Measurements from ENCODE around the gene AMN1. TPM values are rescaled to one million over a fixed set of nuclear protein-coding genes. Genes with fewer than 3 reads are reported as not detected.

AMN1 gene
- total and polyA plus RNA-seq, 2 of the 13 experiments (the other 11 are each of a cell fraction or from before 2014, with no cell fraction given) = 7.5 to 26.5 TPM

- ATAC-seq = no peak
- H4K20me1 ChIP-seq (ENCODE audit: insufficient read depth, low read length) = no peaks in the 10 kb centered on the region
- no peaks in the 10 kb centered on the region for H3K79me2 ChIP-seq (ENCODE audit: insufficient read depth, low read length)
- FAIRE-seq = no peak
- no peak overlapping the region for H3K27ac ChIP-seq (ENCODE audit: extremely low read length, insufficient read depth, low read length)
- POLR2A ChIA-PET = no interaction called here
- 46% methylated on average over 6 of the region's 6 CpGs for WGBS (ENCODE audit: low lambda C conversion rate)
- no TSS peak for BruUV-seq (replicated peaks)
- peak overlapping the region; percentile 69 for H2AFZ ChIP-seq (ENCODE audit: low read length)
- H3K36me3 ChIP-seq (replicated peaks in 1 of 2; ENCODE audit: control insufficient read depth in 1 of 2, insufficient read depth in 2 of 2, low read length in 2 of 2) = no peaks in the 10 kb centered on the region
- H3K27me3 ChIP-seq (ENCODE audit: control insufficient read depth in 1 of 2, insufficient read depth in 2 of 2, low read length in 2 of 2) = no peaks in the 10 kb centered on the region; a peak in 2 of 5 replicates
- no peak overlapping the region for H3K9ac ChIP-seq (ENCODE audit: insufficient read depth, low read depth, low read length)
- intact Hi-C loops (cut with micrococcal nuclease; ENCODE audit: unreplicated experiment) = loop anchor here (5.0 kb wide), 1 partner anchor 411 kb away; no protein-coding TSS in a partner anchor
- peak overlapping the region; percentile 46 for H3K4me2 ChIP-seq (ENCODE audit: low read depth, low read length)
- peaks cover 41% of the 10 kb centered on the region for H3K4me1 ChIP-seq (ENCODE audit: insufficient read depth, low read length)
- no peaks in the 10 kb centered on the region for H3K9me3 ChIP-seq (ENCODE audit: low read length)
- CTCF ChIA-PET (ENCODE audit: low intra/inter-chr PET ratio, low total read pairs) = no interaction called here
- peak overlapping the region in 1 of 3 experiments; percentile 16; a peak in 2 of 6 replicates for H3K4me3 ChIP-seq (replicated peaks in 1 of 3; ENCODE audit: insufficient read depth in 1 of 3, low read depth in 2 of 3, low read length in 3 of 3)
- DNase-seq (ENCODE audit: low spot score) = no peak
- in situ Hi-C loops (cut with HindIII; ENCODE audit: extremely low pct_ligation_motif_present, low pct_unique_long_range_greater_than_20kb) = loop anchor here (10.0 to 25.0 kb wide), 2 partner anchors 654 to 1011 kb away; no protein-coding TSS in a partner anchor
- TF ChIP-seq, protein P1, sequence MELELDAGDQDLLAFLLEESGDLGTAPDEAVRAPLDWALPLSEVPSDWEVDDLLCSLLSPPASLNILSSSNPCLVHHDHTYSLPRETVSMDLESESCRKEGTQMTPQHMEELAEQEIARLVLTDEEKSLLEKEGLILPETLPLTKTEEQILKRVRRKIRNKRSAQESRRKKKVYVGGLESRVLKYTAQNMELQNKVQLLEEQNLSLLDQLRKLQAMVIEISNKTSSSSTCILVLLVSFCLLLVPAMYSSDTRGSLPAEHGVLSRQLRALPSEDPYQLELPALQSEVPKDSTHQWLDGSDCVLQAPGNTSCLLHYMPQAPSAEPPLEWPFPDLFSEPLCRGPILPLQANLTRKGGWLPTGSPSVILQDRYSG (CRISPR knock-in tag; IDR thresholded peaks at IDR 0.05) = no peak
- TF ChIP-seq CREB1 (IDR thresholded peaks at IDR 0.05) = no peak
- TF ChIP-seq CREB1 (CRISPR knock-in tag; IDR thresholded peaks at IDR 0.05) = no peak
- no peak for TF ChIP-seq ARNT (IDR thresholded peaks at IDR 0.05)
- no peak for TF ChIP-seq RBM39 (IDR thresholded peaks at IDR 0.05; ENCODE audit: low read depth, low read length, poor library complexity, severe bottlenecking)
- TF ChIP-seq NRL (CRISPR knock-in tag; IDR thresholded peaks at IDR 0.05; ENCODE audit: borderline replicate concordance) = no peak
- no peak for TF ChIP-seq ZNF891 (CRISPR knock-in tag; IDR thresholded peaks at IDR 0.05)
- TF ChIP-seq SP5 (CRISPR knock-in tag; IDR thresholded peaks at IDR 0.05; ENCODE audit: borderline replicate concordance, low read depth) = no peak
- no peak for TF ChIP-seq HNF1A (IDR thresholded peaks at IDR 0.05; ENCODE audit: low read depth)
- no peak for TF ChIP-seq HNF1A (CRISPR knock-in tag; IDR thresholded peaks at IDR 0.05; ENCODE audit: borderline replicate concordance)
- TF ChIP-seq ZNF234 (CRISPR knock-in tag; conservative IDR thresholded peaks at IDR 0.05) = no peak
- no peak for TF ChIP-seq KLF12 (CRISPR knock-in tag; IDR thresholded peaks at IDR 0.05; ENCODE audit: borderline replicate concordance)
- TF ChIP-seq, protein P2, sequence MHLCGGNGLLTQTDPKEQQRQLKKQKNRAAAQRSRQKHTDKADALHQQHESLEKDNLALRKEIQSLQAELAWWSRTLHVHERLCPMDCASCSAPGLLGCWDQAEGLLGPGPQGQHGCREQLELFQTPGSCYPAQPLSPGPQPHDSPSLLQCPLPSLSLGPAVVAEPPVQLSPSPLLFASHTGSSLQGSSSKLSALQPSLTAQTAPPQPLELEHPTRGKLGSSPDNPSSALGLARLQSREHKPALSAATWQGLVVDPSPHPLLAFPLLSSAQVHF (CRISPR knock-in tag; IDR thresholded peaks at IDR 0.05) = no peak
- TF ChIP-seq, protein P3, sequence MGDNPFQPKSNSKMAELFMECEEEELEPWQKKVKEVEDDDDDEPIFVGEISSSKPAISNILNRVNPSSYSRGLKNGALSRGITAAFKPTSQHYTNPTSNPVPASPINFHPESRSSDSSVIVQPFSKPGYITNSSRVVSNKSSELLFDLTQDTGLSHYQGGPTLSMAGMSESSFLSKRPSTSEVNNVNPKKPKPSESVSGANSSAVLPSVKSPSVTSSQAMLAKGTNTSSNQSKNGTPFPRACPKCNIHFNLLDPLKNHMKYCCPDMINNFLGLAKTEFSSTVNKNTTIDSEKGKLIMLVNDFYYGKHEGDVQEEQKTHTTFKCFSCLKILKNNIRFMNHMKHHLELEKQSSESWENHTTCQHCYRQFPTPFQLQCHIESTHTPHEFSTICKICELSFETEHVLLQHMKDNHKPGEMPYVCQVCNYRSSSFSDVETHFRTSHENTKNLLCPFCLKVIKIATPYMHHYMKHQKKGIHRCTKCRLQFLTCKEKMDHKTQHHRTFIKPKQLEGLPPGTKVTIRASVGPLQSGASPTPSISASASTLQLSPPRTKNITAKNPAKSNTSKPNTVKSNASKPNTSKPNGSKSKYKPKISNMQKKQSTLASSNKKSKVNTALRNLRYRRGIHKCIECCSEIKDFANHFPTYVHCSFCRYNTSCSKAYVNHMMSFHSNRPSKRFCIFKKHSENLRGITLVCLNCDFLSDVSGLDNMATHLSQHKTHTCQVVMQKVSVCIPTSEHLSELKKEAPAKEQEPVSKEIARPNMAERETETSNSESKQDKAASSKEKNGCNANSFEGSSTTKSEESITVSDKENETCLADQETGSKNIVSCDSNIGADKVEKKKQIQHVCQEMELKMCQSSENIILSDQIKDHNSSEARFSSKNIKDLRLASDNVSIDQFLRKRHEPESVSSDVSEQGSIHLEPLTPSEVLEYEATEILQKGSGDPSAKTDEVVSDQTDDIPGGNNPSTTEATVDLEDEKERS (CRISPR knock-in tag; IDR thresholded peaks at IDR 0.05) = no peak
- no peak for TF ChIP-seq PHF21A (CRISPR knock-in tag; IDR thresholded peaks at IDR 0.05)
Measured at GRCh38 chr12:31650918-31651317, 77.9 kb downstream of the AMN1 start.

Data from HepG2 (cell line).